Stimulated activated naive CD8-positive, alpha-beta T cell treated with anti-CD3 and anti-CD28 coated beads, Interleukin-15, amount 100 ng/mL, for 72 hours (primary cell): ENCODE measurements around the gene TRAF6.
A peak's percentile ranks its signal among the peaks of the same experiment; 100 is the strongest.

ENCODE experiments used
- ATAC-seq: fragments of 150-1000 bp; cut with Tn5 transposase; 2 replicates; pipeline ENCODE4 v1.10.0; 2021; ENCODE audit warnings: mild to moderate bottlenecking, moderate library complexity
- DNase-seq, 2 donors: peaks; one replicate each; pipeline ENCODE4 v3.0.0; 2021 to 2022
- H3K27ac Mint-ChIP-seq, 2 donors: one replicate each; pipeline ENCODE4 v1.8.0; 2022; ENCODE audit warnings: mild to moderate bottlenecking in 2 of 2, mixed read lengths in 2 of 2, moderate library complexity in 2 of 2
- H3K27me3 Mint-ChIP-seq: one replicate; pipeline ENCODE4 v1.8.0; 2022; ENCODE audit warnings: mixed read lengths
- H3K4me1 Mint-ChIP-seq: one replicate; pipeline ENCODE4 v1.8.0; 2022; ENCODE audit warnings: mild to moderate bottlenecking, mixed read lengths
- H3K4me3 Mint-ChIP-seq, 2 donors: one replicate each; pipeline ENCODE4 v1.8.0; 2022; ENCODE audit warnings: mild to moderate bottlenecking in 2 of 2, mixed read lengths in 2 of 2, moderate library complexity in 1 of 2
- H3K9me3 Mint-ChIP-seq, 2 donors: one replicate each; pipeline ENCODE4 v1.8.0; 2022; ENCODE audit warnings: mixed read lengths in 2 of 2

Gene TRAF6

DNA sequence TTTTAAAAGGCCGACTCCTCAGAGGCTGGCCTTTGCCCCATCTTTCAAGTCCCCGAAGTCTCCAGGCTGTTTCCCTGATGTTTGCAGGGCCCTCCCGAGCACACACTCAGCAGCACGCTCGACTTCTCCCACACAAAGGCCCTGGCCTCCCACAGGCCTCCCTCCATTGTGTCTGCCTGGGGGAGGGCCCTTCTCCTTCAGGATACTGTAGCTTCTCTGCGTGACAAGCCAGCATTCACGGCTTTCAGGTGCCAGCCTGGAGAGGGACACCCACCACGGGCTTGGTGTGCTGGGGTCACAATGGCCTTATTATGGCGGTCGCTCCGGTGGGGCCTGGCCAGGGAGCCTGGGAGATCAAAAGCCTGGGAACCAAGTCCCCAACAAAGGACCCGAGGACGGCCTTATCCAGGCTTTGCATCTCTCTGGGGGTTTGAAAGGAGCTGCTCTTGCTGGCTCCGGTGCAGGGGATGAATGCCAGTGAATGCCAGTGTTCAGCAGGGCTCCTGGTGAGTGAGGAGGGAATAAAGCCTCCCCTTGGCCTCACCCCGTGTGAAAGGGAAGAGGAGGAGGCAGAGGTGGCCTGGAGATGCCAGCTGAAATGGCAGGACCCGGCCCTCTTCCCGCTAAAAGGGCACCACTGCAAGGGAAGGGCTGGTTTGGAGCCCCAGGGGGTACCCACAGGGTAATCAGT is 55.0 kb downstream of the TRAF6 start:
- peaks cover 3% of the 10 kb centered on the region for H3K27me3 Mint-ChIP-seq
- DNase-seq = no peak
- H3K4me3 Mint-ChIP-seq = no peak overlapping the region
- H3K9me3 Mint-ChIP-seq = no peaks in the 10 kb centered on the region
- H3K27ac Mint-ChIP-seq = no peak overlapping the region
- H3K4me1 Mint-ChIP-seq = peaks cover 31% of the 10 kb centered on the region
- no peak for ATAC-seq

DNA sequence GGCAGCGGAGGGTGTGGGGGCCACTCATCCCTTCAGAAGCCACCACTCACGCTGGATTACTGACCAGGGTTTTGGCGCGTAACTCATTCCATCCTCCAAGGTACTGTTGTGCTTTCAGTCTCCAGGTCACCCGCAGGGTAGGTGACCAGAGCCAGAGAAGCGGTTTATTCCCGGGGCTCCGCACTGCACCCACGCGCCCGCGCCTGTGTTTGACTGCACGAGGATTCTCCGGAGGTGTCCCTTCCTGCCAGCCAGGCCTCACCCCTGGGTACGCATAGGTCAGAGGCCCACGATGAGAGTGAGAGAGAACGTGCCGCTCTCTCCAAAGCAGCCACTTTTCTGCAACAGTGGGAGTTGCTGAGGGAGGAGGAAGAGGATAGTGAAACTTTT is 55.5 kb downstream of the TRAF6 start:
- no peaks in the 10 kb centered on the region for H3K9me3 Mint-ChIP-seq
- DNase-seq (no peak), ATAC-seq (no peak)
- no peak overlapping the region for H3K4me3 Mint-ChIP-seq
- H3K27ac Mint-ChIP-seq = no peak overlapping the region
- H3K4me1 Mint-ChIP-seq = peaks cover 35% of the 10 kb centered on the region
- H3K27me3 Mint-ChIP-seq = peaks cover 7% of the 10 kb centered on the region

GRCh38 chr11:36453678-36454077 is 56.4 kb downstream of the TRAF6 start:
- Mint-ChIP-seq H3K27me3 (peaks cover 8% of the 10 kb centered on the region), H3K4me3 (no peak overlapping the region), H3K9me3 (no peaks in the 10 kb centered on the region), H3K4me1 (peaks cover 38% of the 10 kb centered on the region), H3K27ac (no peak overlapping the region)
- no peak for DNase-seq
- no peak for ATAC-seq

DNA sequence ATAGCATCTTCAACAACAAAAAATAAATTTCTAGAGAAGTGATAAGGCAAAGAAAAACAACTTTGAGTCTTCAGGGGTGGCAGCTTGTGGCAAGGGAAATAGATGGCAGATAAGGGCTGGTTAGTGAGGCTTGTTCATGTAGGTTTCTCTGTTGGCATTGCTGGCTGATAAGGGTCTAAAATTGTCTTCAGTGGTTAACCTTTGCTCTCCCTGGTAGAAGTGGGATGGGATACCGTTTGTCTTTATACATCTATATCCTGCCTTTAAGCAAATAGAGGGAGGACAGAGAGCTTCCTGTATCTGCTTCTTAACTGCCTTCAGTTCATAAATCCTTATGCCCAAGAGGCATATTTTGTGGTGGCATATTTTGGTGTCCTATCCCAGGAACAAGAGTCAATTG is 57.1 kb downstream of the TRAF6 start:
- no peaks in the 10 kb centered on the region for H3K9me3 Mint-ChIP-seq
- ATAC-seq (no peak), DNase-seq (no peak)
- H3K27me3 Mint-ChIP-seq = peaks cover 14% of the 10 kb centered on the region
- H3K27ac Mint-ChIP-seq = peak overlapping the region in 1 of 2 donors; percentile 30
- no peak overlapping the region for H3K4me3 Mint-ChIP-seq
- peaks cover 38% of the 10 kb centered on the region for H3K4me1 Mint-ChIP-seq

GRCh38 chr11:36452236-36452940 is 57.7 kb downstream of the TRAF6 start:
- ATAC-seq (peak; percentile 56), DNase-seq (no peak)
- Mint-ChIP-seq H3K27me3 (peaks cover 19% of the 10 kb centered on the region), H3K4me3 (no peak overlapping the region), H3K4me1 (peaks cover 38% of the 10 kb centered on the region), H3K27ac (peak overlapping the region in 1 of 2 donors; percentile 30), H3K9me3 (no peaks in the 10 kb centered on the region)

- no peak for ATAC-seq
- Mint-ChIP-seq H3K9me3 (no peaks in the 10 kb centered on the region), H3K4me1 (peaks cover 38% of the 10 kb centered on the region), H3K27ac (peak overlapping the region in 1 of 2 donors; percentile 34), H3K27me3 (peaks cover 21% of the 10 kb centered on the region), H3K4me3 (no peak overlapping the region)
- no peak for DNase-seq
Observed at GRCh38 chr11:36451681-36452080, 58.4 kb downstream of the TRAF6 start.

- H3K4me3 Mint-ChIP-seq = no peak overlapping the region
- DNase-seq (no peak), ATAC-seq (no peak)
- peaks cover 28% of the 10 kb centered on the region for H3K27me3 Mint-ChIP-seq
- peaks cover 38% of the 10 kb centered on the region for H3K4me1 Mint-ChIP-seq
- H3K27ac Mint-ChIP-seq = no peak overlapping the region
- H3K9me3 Mint-ChIP-seq = no peaks in the 10 kb centered on the region
Observed at GRCh38 chr11:36451045-36451444, 59.0 kb downstream of the TRAF6 start.

- Mint-ChIP-seq H3K9me3 (no peaks in the 10 kb centered on the region), H3K27ac (peak overlapping the region; percentile 29 to 43), H3K4me3 (peak overlapping the region; percentile 52 to 73), H3K4me1 (peaks cover 38% of the 10 kb centered on the region), H3K27me3 (peaks cover 30% of the 10 kb centered on the region)
- ATAC-seq (peak; percentile 39), DNase-seq (no peak)
Observed at GRCh38 chr11:36450110-36450572, 59.9 kb downstream of the TRAF6 start.

- Mint-ChIP-seq H3K4me1 (peaks cover 38% of the 10 kb centered on the region), H3K9me3 (no peaks in the 10 kb centered on the region), H3K27me3 (peaks cover 33% of the 10 kb centered on the region), H3K4me3 (peak overlapping the region; percentile 52 to 73), H3K27ac (peak overlapping the region; percentile 29 to 43)
- ATAC-seq (no peak), DNase-seq (no peak)
Observed at GRCh38 chr11:36449561-36450096, 60.4 kb downstream of the TRAF6 start.

- no peak overlapping the region for H3K27ac Mint-ChIP-seq
- peaks cover 44% of the 10 kb centered on the region for H3K27me3 Mint-ChIP-seq
- peaks cover 31% of the 10 kb centered on the region for H3K4me1 Mint-ChIP-seq
- DNase-seq = no peak
- ATAC-seq = no peak
- H3K4me3 Mint-ChIP-seq = no peak overlapping the region
- H3K9me3 Mint-ChIP-seq = no peaks in the 10 kb centered on the region
Observed at GRCh38 chr11:36447947-36448346, 62.1 kb downstream of the TRAF6 start.

GRCh38 chr11:36447514-36447913 is 62.6 kb downstream of the TRAF6 start:
- Mint-ChIP-seq H3K4me1 (peaks cover 31% of the 10 kb centered on the region), H3K4me3 (no peak overlapping the region), H3K27ac (no peak overlapping the region), H3K27me3 (peaks cover 44% of the 10 kb centered on the region), H3K9me3 (no peaks in the 10 kb centered on the region)
- ATAC-seq (no peak), DNase-seq (no peak)

- ATAC-seq = no peak
- Mint-ChIP-seq H3K27ac (no peak overlapping the region), H3K9me3 (no peaks in the 10 kb centered on the region), H3K27me3 (peaks cover 50% of the 10 kb centered on the region), H3K4me1 (peaks cover 38% of the 10 kb centered on the region), H3K4me3 (no peak overlapping the region)
- DNase-seq = no peak
Observed at GRCh38 chr11:36446135-36446534, 63.9 kb downstream of the TRAF6 start.

GRCh38 chr11:36443661-36444060 is 66.4 kb downstream of the TRAF6 start:
- Mint-ChIP-seq H3K4me3 (no peak overlapping the region), H3K27ac (no peak overlapping the region), H3K27me3 (peaks cover 56% of the 10 kb centered on the region), H3K4me1 (peaks cover 25% of the 10 kb centered on the region), H3K9me3 (peaks cover 0 to 7% of the 10 kb centered on the region in 2 donors)
- no peak for DNase-seq
- no peak for ATAC-seq

DNA sequence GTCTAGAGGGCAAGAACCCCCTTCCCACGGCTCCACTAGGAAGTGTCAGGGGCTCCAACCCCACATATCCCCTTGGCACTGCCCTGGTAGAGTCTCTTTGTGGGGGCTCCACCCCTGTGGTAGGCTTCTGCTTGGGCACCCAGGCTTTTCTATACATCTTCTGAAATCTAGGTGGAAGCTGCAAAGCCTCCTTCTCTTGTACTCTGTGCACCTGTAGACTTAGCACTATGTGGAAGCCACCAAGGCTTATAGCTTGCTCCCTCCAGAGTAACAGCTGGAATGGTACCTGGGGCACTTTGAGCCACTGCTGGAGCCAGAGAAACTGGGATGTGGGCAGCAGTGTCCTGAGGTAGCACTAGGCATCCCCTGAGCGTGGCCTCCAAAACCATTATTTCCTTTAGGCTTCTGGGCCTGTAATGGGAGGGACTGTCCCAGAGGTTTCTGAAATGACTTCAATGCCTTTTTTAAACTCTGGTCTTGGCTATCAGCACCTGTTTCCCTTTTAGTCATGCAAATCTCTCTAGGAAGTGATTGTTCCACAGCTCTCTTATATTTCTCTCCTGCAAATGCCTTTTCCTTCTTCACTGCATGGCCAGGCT is 68.4 kb downstream of the TRAF6 start:
- ATAC-seq = peak; percentile 97
- DNase-seq = peak in 1 of 2 donors; percentile 51
- no peak overlapping the region for H3K4me3 Mint-ChIP-seq
- H3K9me3 Mint-ChIP-seq = peaks cover 0 to 7% of the 10 kb centered on the region in 2 donors
- no peak overlapping the region for H3K27ac Mint-ChIP-seq
- H3K27me3 Mint-ChIP-seq = peaks cover 56% of the 10 kb centered on the region
- H3K4me1 Mint-ChIP-seq = peaks cover 25% of the 10 kb centered on the region

DNA sequence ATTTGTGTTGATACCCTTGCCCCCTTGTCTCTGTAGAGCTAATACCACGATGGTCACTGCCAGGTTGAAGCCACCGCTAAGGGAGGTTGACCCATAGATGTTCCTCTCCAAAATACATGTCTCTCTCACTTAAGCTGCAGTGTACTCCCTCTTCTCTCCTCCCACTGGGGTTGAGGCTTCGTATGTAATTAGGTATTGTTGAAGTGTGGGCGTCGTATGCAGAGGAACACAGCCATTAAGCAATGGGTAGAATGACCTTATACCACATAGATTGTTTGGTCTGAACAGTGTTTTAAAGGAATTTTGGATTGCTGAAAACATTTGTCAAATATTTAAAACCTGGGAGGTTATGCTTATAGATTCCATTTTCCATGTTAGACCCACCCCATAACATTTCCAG is 71.9 kb downstream of the TRAF6 start:
- Mint-ChIP-seq H3K4me3 (no peak overlapping the region), H3K9me3 (peaks cover 5 to 7% of the 10 kb centered on the region in 2 donors), H3K27me3 (peaks cover 50% of the 10 kb centered on the region), H3K4me1 (peaks cover 35% of the 10 kb centered on the region), H3K27ac (no peak overlapping the region)
- ATAC-seq (no peak), DNase-seq (no peak)

- no peak overlapping the region for H3K27ac Mint-ChIP-seq
- no peak overlapping the region for H3K4me3 Mint-ChIP-seq
- peaks cover 28% of the 10 kb centered on the region for H3K4me1 Mint-ChIP-seq
- no peak for ATAC-seq
- peaks cover 5 to 7% of the 10 kb centered on the region in 2 donors for H3K9me3 Mint-ChIP-seq
- H3K27me3 Mint-ChIP-seq = peaks cover 50% of the 10 kb centered on the region
- no peak for DNase-seq
Observed at GRCh38 chr11:36437413-36437812, 72.7 kb downstream of the TRAF6 start.
